Measurements from ENCODE around the gene COPG1. TPM values are rescaled to one million over a fixed set of nuclear protein-coding genes. Genes with fewer than 3 reads are reported as not detected.

COPG1 gene
- total RNA-seq: 352 and 362 TPM in 2 replicates

GRCh38 chr3:129249284-129250065 is at the start of gene COPG1:
COPG1 (plus strand) TSS chr3:129249606; CDS start chr3:129249710, 104 bp downstream.

GRCh38 chr3:129278439-129278965 is 29.1 kb downstream of the COPG1 start, which contains the start of gene HMCES:
HMCES (plus strand) TSS chr3:129278870; CDS start chr3:129279733, 863 bp downstream.

Other genes starting within 250 kb of the COPG1 start
- not detected in 2 replicates for gene EFCC1, start 248.3 kb upstream of the COPG1 start, total RNA-seq
- not detected in 2 replicates for gene GP9, start 188.8 kb upstream of the COPG1 start, total RNA-seq
- gene RAB43, start 127.8 kb upstream of the COPG1 start, total RNA-seq: 11.4 and 13.2 TPM in 2 replicates
- gene ISY1, start 88.5 kb upstream of the COPG1 start, total RNA-seq: 25.9 and 37.7 TPM in 2 replicates
- gene CNBP, start 65.7 kb upstream of the COPG1 start, total RNA-seq: 248 and 334 TPM in 2 replicates
- 20.6 and 33.1 TPM in 2 replicates for gene HMCES, start 29.3 kb downstream of the COPG1 start, total RNA-seq
- gene EFCAB12, start 179.0 kb downstream of the COPG1 start, total RNA-seq: under 0.01 TPM in 1 of 2 replicates, not detected in the other
- gene MBD4, start 190.3 kb downstream of the COPG1 start, total RNA-seq: 21.2 and 22.1 TPM in 2 replicates
- 26.0 and 34.0 TPM in 2 replicates for gene IFT122, start 190.6 kb downstream of the COPG1 start, total RNA-seq